Liver (tissue), 9 donors: ENCODE measurements around the gene GAS2. TPM values are rescaled to one million over a fixed set of nuclear protein-coding genes. Genes with fewer than 3 reads are reported as not detected.

ENCODE experiments used
- DNase-seq: peaks from one replicate; pipeline ENCODE4 v3.0.0-alpha.2; 2017; ENCODE audit warnings: low spot score
- H3K27ac ChIP-seq, 2 donors: one replicate each; pipeline ENCODE4 v1.7.0; 2013; ENCODE audit warnings: inconsistent platforms in 2 of 2, low read length in 2 of 2, control low read depth in 1 of 2, low read depth in 1 of 2, mild to moderate bottlenecking in 1 of 2
- H3K27me3 ChIP-seq, 4 donors: one replicate each; pipeline versions ENCODE4 v1.6.1 to v1.7.0; 2013; ENCODE audit warnings: low read length in 3 of 4, inconsistent platforms in 1 of 4, mild to moderate bottlenecking in 1 of 4, moderate library complexity in 1 of 4; ENCODE audit not compliant: control insufficient read depth in 4 of 4, insufficient read depth in 4 of 4
- H3K36me3 ChIP-seq, 4 donors: one replicate each; pipeline versions ENCODE4 v1.6.1 to v1.7.0; 2013; ENCODE audit warnings: low read length in 3 of 4, mild to moderate bottlenecking in 3 of 4, low read depth in 1 of 4, moderate library complexity in 1 of 4; ENCODE audit not compliant: control insufficient read depth in 4 of 4, insufficient read depth in 3 of 4
- H3K4me1 ChIP-seq, 4 donors: one replicate each; pipeline versions ENCODE4 v1.6.1 to v1.7.0; 2013; ENCODE audit warnings: low read length in 3 of 4, mild to moderate bottlenecking in 3 of 4, moderate library complexity in 1 of 4; ENCODE audit not compliant: control insufficient read depth in 4 of 4, insufficient read depth in 4 of 4
- H3K4me3 ChIP-seq, 3 donors: one replicate each; pipeline versions ENCODE4 v1.6.1 to v1.7.0; 2013; ENCODE audit warnings: low read length in 3 of 3, control low read depth in 1 of 3, low read depth in 1 of 3, mild to moderate bottlenecking in 1 of 3
- H3K9ac ChIP-seq, 2 donors: one replicate each; pipeline ENCODE4 v1.7.0; 2013; ENCODE audit warnings: low read length in 2 of 2, mild to moderate bottlenecking in 2 of 2, moderate library complexity in 2 of 2, control low read depth in 1 of 2, low read depth in 1 of 2
- H3K9me3 ChIP-seq, 4 donors: one replicate each; pipeline versions ENCODE4 v1.6.1 to v1.7.0; 2013; ENCODE audit warnings: low read length in 3 of 4; ENCODE audit not compliant: control insufficient read depth in 4 of 4
- ATF3 ChIP-seq: IDR thresholded peaks from 2 replicates; pipeline ENCODE4 v1.6.1; 2016; ENCODE audit warnings: antibody characterized with exemption
- EGR1 ChIP-seq, 2 donors: IDR thresholded peaks; 2 replicates each; pipeline ENCODE4 v1.6.1; 2016 to 2018; ENCODE audit warnings: antibody characterized with exemption in 2 of 2, low read depth in 2 of 2
- FOXA1 ChIP-seq: IDR thresholded peaks from 2 replicates; pipeline ENCODE4 v1.6.1; 2016; ENCODE audit warnings: antibody characterized with exemption
- HNF4A ChIP-seq, 2 donors: conservative IDR thresholded peaks; 2 replicates each; pipeline ENCODE4 v1.6.1; 2016; ENCODE audit warnings: antibody characterized with exemption in 2 of 2, mild to moderate bottlenecking in 2 of 2
- HNF4G ChIP-seq: IDR thresholded peaks from 2 replicates; pipeline ENCODE4 v1.6.1; 2016; ENCODE audit warnings: antibody characterized with exemption
- JUND ChIP-seq, 2 donors: IDR thresholded peaks; 2 replicates each; pipeline ENCODE4 v1.6.1; 2016; ENCODE audit warnings: antibody characterized with exemption in 2 of 2
- NR2F2 ChIP-seq: IDR thresholded peaks from 2 replicates; pipeline ENCODE4 v1.6.1; 2016; ENCODE audit warnings: antibody characterized with exemption
- RAD21 ChIP-seq, 2 donors: IDR thresholded peaks; 2 replicates each; pipeline ENCODE4 v1.6.1; 2016; ENCODE audit warnings: antibody characterized with exemption in 2 of 2, mild to moderate bottlenecking in 2 of 2
- REST ChIP-seq: IDR thresholded peaks from 2 replicates; pipeline ENCODE4 v1.6.1; 2016; ENCODE audit warnings: antibody characterized with exemption, mild to moderate bottlenecking
- RXRA ChIP-seq, 2 donors: IDR thresholded peaks; 2 replicates each; pipeline ENCODE4 v1.6.1; 2017 to 2018; ENCODE audit warnings: antibody characterized with exemption in 2 of 2, mild to moderate bottlenecking in 1 of 2
- SP1 ChIP-seq: IDR thresholded peaks from 2 replicates; pipeline ENCODE4 v1.6.1; 2018; ENCODE audit warnings: antibody characterized with exemption, mild to moderate bottlenecking
- TAF1 ChIP-seq: conservative IDR thresholded peaks from 2 replicates; pipeline ENCODE4 v1.6.1; 2016; ENCODE audit warnings: antibody characterized with exemption, mild to moderate bottlenecking
- YY1 ChIP-seq: IDR thresholded peaks from 2 replicates; pipeline ENCODE4 v1.6.1; 2016; ENCODE audit warnings: antibody characterized with exemption, mild to moderate bottlenecking
- ZBTB33 ChIP-seq: IDR thresholded peaks from 2 replicates; pipeline ENCODE4 v1.6.1; 2016; ENCODE audit warnings: antibody characterized with exemption
- WGBS: extraction: QIAGEN DNeasy Blood & Tissue Kit; methylation state at CpG from one replicate; pipeline ENCODE4 v1.1.7; 2013; 5-methylcytosine and 5-hydroxymethylcytosine counted together
- polyA plus RNA-seq, 2 donors: library from polyadenylated mRNA; stranded (reverse) in 1 of 2; unstranded in 1 of 2; fragments of 200-250 nt in 1 of 2; fragments of >200 nt in 1 of 2; fragmentation: Nextera tagmentation in 1 of 2; extraction: Ambion mirVana in 1 of 2; gene quantifications; one replicate each; pipeline versions ENCODE4 v1.2.1 to v1.2.3, GENCODE V29; 2013 to 2015
- total RNA-seq, 2 donors: library from RNA; depleted of rRNA; stranded (reverse); fragments of >200 nt; gene quantifications; one replicate each; pipeline ENCODE4 v1.2.3, GENCODE V29; 2014
- donor health status: healthy.
- donor health status: healthy.
- donor health status: healthy.
- donor health status: healthy.
- donor health status: healthy.

Gene GAS2
- total and polyA plus RNA-seq, 4 donors, result 13.4 to 75.6 (median 42.3) TPM

GRCh38 chr11:22769081-22769480, 102.7 kb downstream of the GAS2 start (continued):
- TF ChIP-seq NR2F2, result no peak

- TF ChIP-seq TAF1 (no peak), RAD21 (IDR thresholded peaks at IDR 0.05) (no peak), YY1 (no peak)
- Histone ChIP-seq H3K4me3 (no peak overlapping the region), H3K27ac (no peak overlapping the region), H3K4me1 (peaks cover 3 to 13% (median 5%) of the 10 kb centered on the region in 4 donors), H3K27me3 (no peaks in the 10 kb centered on the region), H3K9me3 (no peaks in the 10 kb centered on the region), H3K9ac (no peak overlapping the region), H3K36me3 (no peaks in the 10 kb centered on the region)
- WGBS, result 84% methylated on average over 2 of the region's 2 CpGs
- no peak for DNase-seq
These were observed 108.3 kb downstream of the GAS2 start for GRCh38 chr11:22774716-22775115.

GRCh38 chr11:22775248-22775647, 108.8 kb downstream of the GAS2 start:
- no peak overlapping the region for H3K4me3 ChIP-seq
- H3K9me3 ChIP-seq, result no peaks in the 10 kb centered on the region
- H3K9ac ChIP-seq, result no peak overlapping the region
- 51% methylated on average over 5 of the region's 5 CpGs for WGBS
- no peak for DNase-seq
- H3K4me1 ChIP-seq, result peaks cover 3 to 13% (median 5%) of the 10 kb centered on the region in 4 donors
- TF ChIP-seq ATF3 (no peak), RXRA (IDR thresholded peaks at IDR 0.05) (no peak), YY1 (no peak), REST (no peak), FOXA1 (no peak), ZBTB33 (no peak), HNF4A (conservative IDR thresholded peaks at IDR 0.05) (no peak), SP1 (no peak), HNF4G (no peak), RAD21 (IDR thresholded peaks at IDR 0.05) (no peak), EGR1 (IDR thresholded peaks at IDR 0.05; ENCODE audit: low read depth in 2 of 2) (no peak), NR2F2 (no peak), JUND (IDR thresholded peaks at IDR 0.05) (no peak)
- no peaks in the 10 kb centered on the region for H3K27me3 ChIP-seq
- H3K36me3 ChIP-seq, result no peaks in the 10 kb centered on the region
- no peak overlapping the region for H3K27ac ChIP-seq
